ENCODE measurements around the gene FRAS1. TPM values are rescaled to one million over a fixed set of nuclear protein-coding genes. Genes with fewer than 3 reads are reported as not detected.

The FRAS1 gene
- total RNA-seq, 4 donors from 2014 or later = 3.4 to 11.7 (median 4.2) TPM

GRCh38 chr4:78218260-78218659 lies 161.1 kb downstream of the FRAS1 start:
- Histone ChIP-seq H3K4me3 (no peak overlapping the region), H3K27me3 (no peaks in the 10 kb centered on the region), H3K27ac (no peak overlapping the region), H3K36me3 (no peaks in the 10 kb centered on the region), H3K9me3 (no peaks in the 10 kb centered on the region), H3K4me1 (peaks cover 0 to 8% (median 0%) of the 10 kb centered on the region in 3 donors)
- 83 to 92% methylated on average over 1 to 2 of the region's 2 CpGs for WGBS, 2 donors (ENCODE audit: low coverage in 1 of 2)
- no peak for ATAC-seq
- TF ChIP-seq POLR2AphosphoS5 (IDR thresholded peaks at IDR 0.05) = no peak
- TF ChIP-seq POLR2A (IDR thresholded peaks at IDR 0.05) = no peak
- no peak for TF ChIP-seq CTCF (IDR thresholded peaks at IDR 0.05)
- no peak for TF ChIP-seq EP300 (IDR thresholded peaks at IDR 0.05)

- no peaks in the 10 kb centered on the region for H3K27me3 ChIP-seq
- H3K4me1 ChIP-seq = peaks cover 0 to under 1% (median 0%) of the 10 kb centered on the region in 3 donors
- TF ChIP-seq EP300 (IDR thresholded peaks at IDR 0.05) (no peak), CTCF (IDR thresholded peaks at IDR 0.05) (no peak), POLR2A (IDR thresholded peaks at IDR 0.05) (no peak), POLR2AphosphoS5 (IDR thresholded peaks at IDR 0.05) (no peak)
- H3K27ac ChIP-seq = no peak overlapping the region
- H3K4me3 ChIP-seq = no peak overlapping the region
- no peaks in the 10 kb centered on the region for H3K36me3 ChIP-seq
- no peak for ATAC-seq
- WGBS, 2 donors (ENCODE audit: low coverage in 1 of 2) = 60 to 67% methylated on average over 1 to 2 of the region's 2 CpGs
- no peaks in the 10 kb centered on the region for H3K9me3 ChIP-seq
Measured at GRCh38 chr4:78219825-78220224, 162.7 kb downstream of the FRAS1 start.

DNA sequence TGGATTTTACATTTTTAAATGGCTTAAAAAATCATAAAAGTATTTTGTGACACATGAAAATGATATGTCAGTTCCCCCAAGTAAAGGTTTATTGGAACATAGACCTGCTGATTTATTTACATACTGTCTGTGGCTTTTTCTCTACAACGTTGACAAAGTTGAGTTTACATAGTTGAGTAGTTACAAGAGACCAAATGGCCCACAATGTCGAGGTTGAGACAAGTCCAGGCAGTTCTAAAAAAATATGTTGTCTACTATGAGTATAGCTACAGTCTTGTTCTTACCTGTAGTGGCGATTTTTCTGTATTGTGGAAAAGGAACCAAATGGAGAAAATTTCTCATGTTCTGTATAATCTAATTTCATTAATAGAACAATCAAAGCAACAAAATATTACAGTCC lies 163.2 kb downstream of the FRAS1 start:
- H3K36me3 ChIP-seq = no peaks in the 10 kb centered on the region
- ATAC-seq = no peak
- H3K4me3 ChIP-seq = no peak overlapping the region
- H3K27me3 ChIP-seq = no peaks in the 10 kb centered on the region
- 58 to 65% methylated on average over 2 to 3 of the region's 3 CpGs for WGBS, 2 donors (ENCODE audit: low coverage in 1 of 2)
- TF ChIP-seq POLR2AphosphoS5 (IDR thresholded peaks at IDR 0.05) (no peak), EP300 (IDR thresholded peaks at IDR 0.05) (no peak), CTCF (IDR thresholded peaks at IDR 0.05) (no peak), POLR2A (IDR thresholded peaks at IDR 0.05) (no peak)
- H3K9me3 ChIP-seq = no peaks in the 10 kb centered on the region
- H3K4me1 ChIP-seq = no peaks in the 10 kb centered on the region
- H3K27ac ChIP-seq = no peak overlapping the region

- Histone ChIP-seq H3K4me3 (no peak overlapping the region), H3K9me3 (peaks cover 0 to 10% (median 0%) of the 10 kb centered on the region in 3 donors), H3K36me3 (no peaks in the 10 kb centered on the region), H3K4me1 (no peaks in the 10 kb centered on the region), H3K27ac (no peak overlapping the region), H3K27me3 (no peaks in the 10 kb centered on the region)
- WGBS, 2 donors (ENCODE audit: low coverage in 1 of 2) = 62 to 75% methylated on average over 6 to 8 of the region's 8 CpGs
- ATAC-seq = no peak
- no peak for TF ChIP-seq EP300 (IDR thresholded peaks at IDR 0.05)
- no peak for TF ChIP-seq CTCF (IDR thresholded peaks at IDR 0.05)
- TF ChIP-seq POLR2A (IDR thresholded peaks at IDR 0.05) = no peak
- no peak for TF ChIP-seq POLR2AphosphoS5 (IDR thresholded peaks at IDR 0.05)
Measured at GRCh38 chr4:78222575-78223186, 165.6 kb downstream of the FRAS1 start.

GRCh38 chr4:78225236-78225635 lies 168.1 kb downstream of the FRAS1 start:
- H3K36me3 ChIP-seq = no peaks in the 10 kb centered on the region
- H3K27me3 ChIP-seq = no peaks in the 10 kb centered on the region
- 79 to 86% methylated on average over 3 of the region's 3 CpGs for WGBS, 2 donors (ENCODE audit: low coverage in 1 of 2)
- ATAC-seq = no peak
- peaks cover 0 to 10% (median 0%) of the 10 kb centered on the region in 3 donors for H3K9me3 ChIP-seq
- no peak overlapping the region for H3K4me3 ChIP-seq
- H3K4me1 ChIP-seq = no peaks in the 10 kb centered on the region
- TF ChIP-seq EP300 (IDR thresholded peaks at IDR 0.05) = no peak
- no peak for TF ChIP-seq POLR2A (IDR thresholded peaks at IDR 0.05)
- TF ChIP-seq POLR2AphosphoS5 (IDR thresholded peaks at IDR 0.05) = no peak
- TF ChIP-seq CTCF (IDR thresholded peaks at IDR 0.05) = no peak
- H3K27ac ChIP-seq = no peak overlapping the region
